ENCODE results near the gene FRK.

DNA sequence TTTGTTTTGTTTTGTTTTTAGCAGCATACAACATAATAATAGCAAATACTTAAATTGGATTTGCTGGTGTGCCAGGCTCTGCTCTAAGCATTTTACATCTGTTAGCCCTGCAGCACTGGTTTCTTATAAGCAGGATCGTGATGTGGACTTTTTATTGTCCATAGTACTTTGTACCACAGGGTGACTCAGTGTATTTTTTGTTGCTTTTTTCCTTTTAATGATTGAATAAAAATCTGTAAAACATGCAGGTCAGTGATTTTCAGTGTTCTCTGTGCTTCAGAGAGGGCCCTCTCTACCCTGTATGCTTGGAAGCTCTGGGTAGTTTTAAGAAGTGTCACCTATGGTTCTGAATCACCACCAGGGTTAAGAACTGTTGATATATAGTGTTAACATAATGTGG, 43.9 kb upstream of the FRK start:
- no peak for TF ChIP-seq POLR2A (IDR thresholded peaks at IDR 0.05; ENCODE audit: low read depth, low read length)
- no peak for TF ChIP-seq POLR2AphosphoS5 (IDR thresholded peaks at IDR 0.05; ENCODE audit: low read depth, low read length)
- no peak for TF ChIP-seq TAF1 (IDR thresholded peaks at IDR 0.05; ENCODE audit: borderline replicate concordance, low read depth, low read length)

Data from GM12892 (cell line).